GM10248 (cell line): ENCODE results near the gene FAM47C.
"Not testable (repeated sequence)": the region's sequence is repeated elsewhere in the genome, so short reads cannot be mapped to it uniquely, and the experiment has no call there.

ENCODE experiments used
- CTCF ChIA-PET: fragments of 300-600 bp; sonication (Branson Sonifier 250); formaldehyde crosslinking; extraction: SDS; loops from one replicate; lab custom pipeline; 2021; ENCODE audit warnings: antibody characterized with exemption; lab: Yijun Ruan, JAX
- POLR2A ChIA-PET: fragments of 350-650 bp; sonication (Branson Sonifier 250); formaldehyde crosslinking; extraction: SDS; loops from one replicate; lab custom pipeline; 2020; ENCODE audit warnings: antibody characterized with exemption; lab: Yijun Ruan, JAX
- DNase-seq: peaks from one replicate; pipeline ENCODE4 v3.0.0; 2012; ENCODE audit errors: extremely low spot score
- CTCF ChIP-seq: IDR thresholded peaks from 2 replicates; pipeline ENCODE4 v1.5.1; 2012; ENCODE audit warnings: mild to moderate bottlenecking, low read depth; ENCODE audit errors: extremely low read depth, missing control alignments, control extremely low read depth

FAM47C gene

GRCh38 chrX:37047776-37048175 lies 39.6 kb downstream of the FAM47C start:
- ChIA-PET CTCF (no interaction called here), POLR2A (no interaction called here)
- no peak for TF ChIP-seq CTCF
- DNase-seq = no peak

GRCh38 chrX:37057572-37057971 lies 49.4 kb downstream of the FAM47C start:
- DNase-seq, CTCF ChIA-PET, POLR2A ChIA-PET: not testable (repeated sequence)

- POLR2A ChIA-PET = interaction anchor here (0.5 kb wide), 1 partner anchor 261 kb away, joined by 3 read pairs; no protein-coding TSS in a partner anchor
- CTCF ChIA-PET = no interaction called here
- peak; percentile 39 for TF ChIP-seq CTCF
- peak; percentile 13 for DNase-seq
Measured at GRCh38 chrX:37060999-37061398, 52.8 kb downstream of the FAM47C start.
